H1 (cell line): ENCODE measurements around the gene PLXNA4. TPM values are rescaled to one million over a fixed set of nuclear protein-coding genes. Genes with fewer than 3 reads are reported as not detected.

Experiments
- CTCF ChIA-PET: fragments of 300-600 bp; sonication (Branson Sonifier 250); formaldehyde crosslinking; loops from one replicate; lab custom pipeline; 2021; ENCODE audit not compliant: partially characterized antibody; lab: Charles Lee
- POLR2A ChIA-PET: fragments of 300-600 bp; sonication (Branson Sonifier 250); formaldehyde crosslinking; loops from one replicate; lab custom pipeline; 2021; ENCODE audit warnings: inconsistent platforms; ENCODE audit not compliant: partially characterized antibody; lab: Charles Lee
- DNase-seq, 2 experiments: peaks; one replicate each; pipeline versions ENCODE4 v3.0.0 to v3.0.0-alpha.2; 2010 to 2022; ENCODE audit warnings: low spot score in 2 of 2, low read depth in 1 of 2, mixed read lengths in 1 of 2
- FAIRE-seq: peaks from 2 replicates; lab custom pipeline; 2011; peaks lifted over from hg19 to GRCh38; lab: Jason Lieb, UNC
- H2AFZ ChIP-seq: 2 replicates; pipeline ENCODE4 v1.8.1; 2012; ENCODE audit warnings: low read length, inconsistent platforms
- H2AK5ac ChIP-seq: 2 replicates; pipeline ENCODE4 v1.6.1; 2013; ENCODE audit warnings: low read depth, low read length
- H2BK120ac ChIP-seq: replicated peaks from 2 replicates; pipeline ENCODE3; 2013; ENCODE audit warnings: low read depth, low read length, inconsistent platforms
- H2BK12ac ChIP-seq: 2 replicates; pipeline ENCODE4 v1.6.1; 2013; ENCODE audit warnings: low read depth, low read length
- H2BK15ac ChIP-seq: 2 replicates; pipeline ENCODE4 v1.6.1; 2013; ENCODE audit warnings: low read length
- H2BK20ac ChIP-seq: 2 replicates; pipeline ENCODE4 v1.6.1; 2013; ENCODE audit warnings: low read length
- H2BK5ac ChIP-seq: 2 replicates; pipeline ENCODE4 v1.6.1; 2013; ENCODE audit warnings: low read depth, low read length
- H3K14ac ChIP-seq: 2 replicates; pipeline ENCODE4 v1.6.1; 2013; ENCODE audit warnings: inconsistent platforms; ENCODE audit not compliant: insufficient read length
- H3K18ac ChIP-seq: 2 replicates; pipeline ENCODE4 v1.6.1; 2013; ENCODE audit warnings: low read length; ENCODE audit errors: extremely low read depth
- H3K23ac ChIP-seq: 2 replicates; pipeline ENCODE4 v1.6.1; 2013; ENCODE audit warnings: inconsistent platforms; ENCODE audit not compliant: insufficient read length
- H3K23me2 ChIP-seq: 2 replicates; pipeline ENCODE4 v1.6.1; 2013; ENCODE audit warnings: low read depth, low read length
- H3K27ac ChIP-seq: 2 replicates; pipeline ENCODE4 v1.6.1; 2011; ENCODE audit warnings: low read depth, low read length, inconsistent platforms
- H3K27me3 ChIP-seq, 4 experiments: replicated peaks in 1 of 4; 1 replicate in 1 of 4; 2 replicates in 3 of 4; pipeline versions ENCODE4 v1.6.1 to v1.8.1; 2011 to 2013; ENCODE audit warnings: low read length in 3 of 4, mild to moderate bottlenecking in 3 of 4, inconsistent platforms in 2 of 4, mixed read lengths in 2 of 4, moderate library complexity in 1 of 4; ENCODE audit not compliant: control insufficient read depth in 3 of 4, insufficient read depth in 3 of 4; ENCODE audit errors: extremely low read depth in 1 of 4
- H3K36me3 ChIP-seq, 4 experiments: 2 replicates each; pipeline versions ENCODE4 v1.6.1 to v1.8.1; 2011 to 2013; ENCODE audit warnings: mild to moderate bottlenecking in 4 of 4, low read length in 3 of 4, moderate library complexity in 2 of 4, control low read depth in 1 of 4, inconsistent platforms in 1 of 4; ENCODE audit not compliant: insufficient read depth in 4 of 4, control insufficient read depth in 2 of 4
- H3K4ac ChIP-seq: replicated peaks from 2 replicates; pipeline ENCODE3; 2013; ENCODE audit warnings: low read length, low read depth, mixed read lengths, inconsistent platforms; ENCODE audit not compliant: insufficient read length
- H3K4me1 ChIP-seq, 4 experiments: replicated peaks in 1 of 4; 1 replicate in 1 of 4; 2 replicates in 3 of 4; pipeline versions ENCODE4 v1.6.1 to v1.8.1; 2011 to 2013; ENCODE audit warnings: low read length in 3 of 4, inconsistent platforms in 2 of 4, mixed read lengths in 1 of 4; ENCODE audit not compliant: insufficient read depth in 4 of 4, control insufficient read depth in 3 of 4
- H3K4me2 ChIP-seq, 2 experiments: 2 replicates each; pipeline versions ENCODE4 v1.6.1 to v1.8.1; 2011 to 2013; ENCODE audit warnings: low read depth in 2 of 2, low read length in 2 of 2, control low read depth in 1 of 2, inconsistent platforms in 1 of 2, mild to moderate bottlenecking in 1 of 2; ENCODE audit not compliant: insufficient read depth in 1 of 2
- H3K4me3 ChIP-seq, 4 experiments: fragments of 200-600, 300-600 bp in 1 of 4; sonication (generic), shearing (Covaris generic), sonication (Bioruptor Twin) in 1 of 4; 2 replicates each; pipeline versions ENCODE4 v1.5.1 to v1.8.1; 2011 to 2016; ENCODE audit warnings: low read length in 4 of 4, low read depth in 3 of 4, control low read depth in 2 of 4, inconsistent platforms in 2 of 4, mild to moderate bottlenecking in 2 of 4, mixed read lengths in 1 of 4, moderate library complexity in 1 of 4; ENCODE audit not compliant: insufficient read depth in 2 of 4; ENCODE audit errors: extremely low read depth in 1 of 4
- H3K56ac ChIP-seq: replicated peaks from 2 replicates; pipeline ENCODE3; 2013; ENCODE audit warnings: low read depth, mild to moderate bottlenecking, mixed read lengths, low read length, inconsistent platforms; ENCODE audit not compliant: insufficient read length
- H3K79me1 ChIP-seq: 2 replicates; pipeline ENCODE4 v1.6.1; 2013; ENCODE audit warnings: low read depth, low read length, control low read depth
- H3K79me2 ChIP-seq, 2 experiments: 2 replicates each; pipeline versions ENCODE4 v1.6.1 to v1.8.1; 2012 to 2013; ENCODE audit warnings: low read length in 2 of 2, mild to moderate bottlenecking in 2 of 2, inconsistent platforms in 1 of 2; ENCODE audit not compliant: insufficient read depth in 2 of 2, control insufficient read depth in 1 of 2
- H3K9ac ChIP-seq, 4 experiments: replicated peaks in 1 of 4; 1 replicate in 1 of 4; 2 replicates in 3 of 4; pipeline versions ENCODE4 v1.6.1 to v1.8.1; 2011 to 2013; ENCODE audit warnings: low read depth in 3 of 4, low read length in 3 of 4, control low read depth in 2 of 4, mild to moderate bottlenecking in 2 of 4, moderate library complexity in 2 of 4, inconsistent platforms in 1 of 4; ENCODE audit errors: extremely low read depth in 1 of 4
- H3K9me3 ChIP-seq, 2 experiments: 2 replicates each; pipeline versions ENCODE4 v1.6.1 to v1.8.1; 2012 to 2013; ENCODE audit warnings: mild to moderate bottlenecking in 2 of 2, moderate library complexity in 2 of 2, control low read depth in 1 of 2, inconsistent platforms in 1 of 2, low read depth in 1 of 2, low read length in 1 of 2, mixed read lengths in 1 of 2; ENCODE audit not compliant: insufficient read depth in 2 of 2
- H4K20me1 ChIP-seq, 2 experiments: replicated peaks in 1 of 2; 2 replicates each; pipeline versions ENCODE3 to v1.8.1; 2011 to 2013; ENCODE audit warnings: inconsistent platforms in 2 of 2, low read length in 2 of 2, mild to moderate bottlenecking in 1 of 2; ENCODE audit not compliant: insufficient read depth in 2 of 2, control insufficient read depth in 1 of 2
- H4K5ac ChIP-seq: 2 replicates; pipeline ENCODE4 v1.6.1; 2013; ENCODE audit warnings: low read length, low read depth, mixed read lengths, inconsistent platforms; ENCODE audit not compliant: insufficient read length
- H4K8ac ChIP-seq: 2 replicates; pipeline ENCODE4 v1.8.0; 2013; ENCODE audit warnings: mild to moderate bottlenecking, moderate library complexity, low read length, inconsistent platforms; ENCODE audit not compliant: insufficient read depth; ENCODE audit errors: extremely low read depth
- H4K91ac ChIP-seq: replicated peaks from 2 replicates; pipeline ENCODE3; 2013; ENCODE audit warnings: low read length, mixed read lengths, inconsistent platforms; ENCODE audit not compliant: insufficient read length
- BCL11A ChIP-seq, 2 experiments: IDR thresholded peaks; one replicate each; pipeline ENCODE4 v1.6.1; 2011; ENCODE audit warnings: low read depth in 2 of 2, low read length in 2 of 2, mild to moderate bottlenecking in 2 of 2
- CEBPB ChIP-seq: IDR thresholded peaks from 2 replicates; pipeline ENCODE4 v1.6.1; 2012; ENCODE audit warnings: low read depth, low read length
- EP300 ChIP-seq, 2 experiments: IDR thresholded peaks; 1 replicate in 1 of 2; 2 replicates in 1 of 2; pipeline ENCODE4 v1.6.1; 2011 to 2012; ENCODE audit warnings: low read depth in 2 of 2, low read length in 2 of 2, mild to moderate bottlenecking in 2 of 2, borderline replicate concordance in 1 of 2, inconsistent platforms in 1 of 2, moderate library complexity in 1 of 2
- RBBP5 ChIP-seq: IDR thresholded peaks from 2 replicates; pipeline ENCODE4 v1.7.1; 2012; ENCODE audit warnings: low read depth, mild to moderate bottlenecking, inconsistent platforms, low read length, moderate library complexity, borderline replicate concordance
- SIX5 ChIP-seq: IDR thresholded peaks from 2 replicates; pipeline ENCODE4 v1.6.1; 2011; ENCODE audit warnings: mild to moderate bottlenecking, low read depth, low read length
- WGBS, 2 experiments: shearing (Covaris generic) in 1 of 2; methylation state at CpG; one replicate each; pipeline versions ENCODE4 v1.1.6 to v1.1.7; 2013 to 2015; ENCODE audit warnings: low lambda C conversion rate in 2 of 2, mixed read lengths in 2 of 2, inconsistent platforms in 1 of 2, low coverage in 1 of 2, missing lambda C conversion rate in 1 of 2; ENCODE audit not compliant: insufficient replicate concordance in 2 of 2, insufficient coverage in 1 of 2, insufficient read length in 1 of 2; ENCODE audit errors: extremely low coverage in 1 of 2, missing lambda C conversion rate in 1 of 2; 5-methylcytosine and 5-hydroxymethylcytosine counted together
- polyA plus RNA-seq, 7 experiments: library from polyadenylated mRNA; depleted of rRNA in 3 of 7; stranded (reverse) in 5 of 7; unstranded in 2 of 7; fragments of >200 nt in 5 of 7; fragments of 200-250 nt in 2 of 7; gene quantifications; 1 replicate in 5 of 7; 2 replicates in 1 of 7; 4 replicates in 1 of 7; pipeline versions ENCODE4 v1.2.1 to v1.2.3, GENCODE V29; 2011 to 2013; ENCODE audit warnings: missing spikeins in 2 of 7, mixed read lengths in 2 of 7
- total RNA-seq: library from RNA; stranded (reverse); fragmentation: NEBNext Ultra II Directional; extraction: Animal tissue kit (Norgen Biotek cat#: 25700); gene quantifications from 2 replicates; pipeline ENCODE4 v1.2.1, GENCODE V29; 2021

PLXNA4 gene
- total and polyA plus RNA-seq, 2 of the 8 experiments (the other 6 are each of a cell fraction or from before 2014, with no cell fraction given) = 0.76 to 0.79 TPM

GRCh38 chr7:132547821-132548220 lies 28.4 kb downstream of the PLXNA4 start:
- H2BK12ac ChIP-seq = no peak overlapping the region
- POLR2A ChIA-PET = no interaction called here
- H3K36me3 ChIP-seq = no peaks in the 10 kb centered on the region
- H2BK15ac ChIP-seq = no peak overlapping the region
- no peak overlapping the region for H2AFZ ChIP-seq
- no peak overlapping the region for H2BK20ac ChIP-seq
- H3K18ac ChIP-seq = no peak overlapping the region
- H3K27ac ChIP-seq = no peak overlapping the region
- H2BK120ac ChIP-seq = no peak overlapping the region
- no peaks in the 10 kb centered on the region for H4K20me1 ChIP-seq
- H3K4me1 ChIP-seq = peaks cover 2 to 5% (median 4%) of the 10 kb centered on the region in 4 experiments; a peak in 5 of 7 replicates
- no peak overlapping the region for H4K5ac ChIP-seq
- no peak overlapping the region for H3K14ac ChIP-seq
- TF ChIP-seq RBBP5 (no peak), BCL11A (IDR thresholded peaks at IDR 0.05; ENCODE audit: low read depth in 2 of 2, low read length in 2 of 2) (no peak), CEBPB (no peak), EP300 (IDR thresholded peaks at IDR 0.05; ENCODE audit: borderline replicate concordance in 1 of 2, low read depth in 2 of 2, low read length in 2 of 2) (no peak), SIX5 (no peak)
- TF ChIP-seq, all 59 proteins: peak for 0
- Histone ChIP-seq H4K8ac (no peak overlapping the region), H2AK5ac (no peak overlapping the region), H2BK5ac (no peak overlapping the region), H3K27me3 (peaks cover 0 to 8% (median 2%) of the 10 kb centered on the region in 4 experiments; a peak in 3 of 7 replicates), H3K4ac (no peak overlapping the region), H3K4me3 (no peak overlapping the region), H3K79me2 (no peaks in the 10 kb centered on the region), H3K56ac (no peak overlapping the region), H3K4me2 (no peak overlapping the region), H4K91ac (no peak overlapping the region), H3K79me1 (no peaks in the 10 kb centered on the region), H3K23me2 (no peaks in the 10 kb centered on the region), H3K9ac (no peak overlapping the region), H3K9me3 (peaks cover 10 to 11% of the 10 kb centered on the region in 2 experiments), H3K23ac (no peak overlapping the region)
- CTCF ChIA-PET = no interaction called here
- DNase-seq (no peak), FAIRE-seq (no peak)
- WGBS, 2 experiments = 90% methylated on average over 6 of the region's 6 CpGs; no CpG with 5 or more reads in 1 of the 2 experiments
